ENCODE data around the gene ISG20. TPM values are rescaled to one million over a fixed set of nuclear protein-coding genes. Genes with fewer than 3 reads are reported as not detected.

The ISG20 gene
- total RNA-seq (100 to 1,000 TPM; 142 to 143 TPM), polyA plus RNA-seq (100 to 1,000 TPM; 422 to 562 (median 537) TPM), total RNA-seq (14.7 to 104 (median 80.2) reads per million in 6 experiments)

DNA sequence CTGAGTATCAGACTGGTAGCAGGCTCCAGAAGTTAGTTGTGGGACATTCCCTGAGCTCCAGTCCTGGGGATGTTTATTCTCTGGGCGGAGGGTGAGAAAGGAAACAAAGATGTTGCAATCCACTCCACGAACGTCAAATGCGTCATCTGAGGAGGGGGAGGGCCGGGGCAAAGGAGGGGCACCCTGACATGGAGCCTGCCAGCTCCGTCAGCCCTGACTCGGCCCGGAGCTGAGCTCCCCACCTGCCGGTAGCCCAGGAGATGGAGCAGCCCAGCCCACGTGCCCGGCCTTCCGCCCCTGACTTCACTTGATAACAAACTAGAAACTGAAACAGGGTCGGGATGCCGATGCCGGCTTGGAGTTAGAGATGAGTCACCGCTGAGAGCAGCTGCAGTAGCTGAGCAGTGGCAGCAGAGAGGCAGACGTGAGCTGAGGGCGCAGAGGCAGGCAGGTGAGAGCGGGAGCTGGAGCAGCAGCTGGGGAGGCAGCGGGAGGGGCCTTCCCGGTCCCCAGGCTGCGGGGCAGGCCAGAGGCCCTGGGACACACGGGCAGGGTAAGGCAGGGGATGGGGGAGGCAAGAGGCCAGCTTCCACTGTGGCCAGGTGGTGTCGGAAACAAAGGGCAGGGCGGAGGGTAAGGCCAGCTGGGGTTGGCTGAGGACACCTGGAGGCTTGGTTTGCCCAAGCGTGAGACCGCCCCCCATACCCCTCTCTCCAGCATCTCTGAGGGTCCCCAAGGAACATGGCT is at the start of gene ISG20:
Gene ISG20 (plus strand): TSS at position 391 of the 747 bp plus-strand sequence. CDS start 351 bp downstream, at position 742.
- Mint-ChIP-seq H3K27ac (peak within 1 kb of the TSS; percentile 93 to 100 (median 100)), H3K36me3 (peaks cover 9 to 33% (median 13%) of the 10 kb centered on the region in 3 donors), H3K4me1 (peaks cover 42 to 87% (median 75%) of the 10 kb centered on the region in 4 donors), H3K4me3 (peak within 1 kb of the TSS; percentile 84 to 99 (median 94)), H3K27me3 (no peaks in the 10 kb centered on the region), H3K9me3 (no peaks in the 10 kb centered on the region)
- POLR2A ChIA-PET: interaction anchor here (0.6 to 1.7 kb wide), 3 partner anchors 172 to 274 kb away, joined by 3 to 12 read pairs (median 8); partner anchors contain the start of genes MRPL46 and MRPS11
- ATAC-seq: peak; percentile 81 to 82
- peak; percentile 90 to 99 (median 98) for DNase-seq

DNA sequence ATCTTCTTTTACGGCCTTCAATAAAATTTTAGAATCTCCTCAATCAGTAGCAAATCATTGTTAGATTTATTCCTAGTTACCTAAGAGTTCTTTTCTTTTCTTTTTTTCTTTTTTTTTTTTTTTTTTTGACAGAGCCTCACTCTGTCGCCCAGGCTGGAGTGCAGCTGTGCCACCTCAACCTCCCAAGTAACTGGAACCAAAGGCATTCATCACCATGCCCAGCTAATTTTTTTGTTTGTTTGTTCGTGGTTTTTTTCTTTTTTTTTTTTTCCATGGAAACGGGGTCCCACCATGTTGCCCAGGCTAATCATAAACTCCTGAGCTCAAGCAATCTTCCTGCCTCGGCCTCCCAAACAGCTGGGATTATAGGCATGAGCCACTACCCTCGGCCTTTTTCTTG is 48.1 kb upstream of the ISG20 start:
- ATAC-seq (no peak), DNase-seq (no peak)
- H3K27ac Mint-ChIP-seq: no peak overlapping the region
- H3K27me3 Mint-ChIP-seq: no peaks in the 10 kb centered on the region
- H3K9me3 Mint-ChIP-seq: peaks cover 0 to 2% (median 0%) of the 10 kb centered on the region in 9 donors
- no peak overlapping the region for H3K4me3 Mint-ChIP-seq
- H3K4me1 Mint-ChIP-seq: no peaks in the 10 kb centered on the region
- POLR2A ChIA-PET: no interaction called here
- no peaks in the 10 kb centered on the region for H3K36me3 Mint-ChIP-seq

DNA sequence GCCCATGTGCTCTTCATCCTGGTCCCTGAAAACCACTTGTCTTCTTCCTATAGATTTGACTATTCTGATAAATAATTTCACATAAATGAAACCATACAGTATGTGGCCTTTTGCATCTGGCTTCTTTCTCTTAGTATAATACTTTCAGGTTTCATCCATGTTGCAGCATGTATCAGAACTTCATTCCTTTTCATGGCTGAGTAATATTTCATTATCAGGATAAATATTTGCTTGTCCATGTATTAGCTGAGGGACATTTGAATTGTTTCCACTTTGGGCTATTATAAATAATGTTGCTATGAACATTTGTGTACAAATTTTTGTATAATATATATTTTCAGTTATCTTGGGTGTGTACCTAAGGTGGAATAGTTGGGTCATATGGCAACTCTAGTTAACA is 47.4 kb upstream of the ISG20 start:
- Mint-ChIP-seq H3K9me3 (peaks cover 0 to 2% (median 0%) of the 10 kb centered on the region in 9 donors), H3K4me1 (no peaks in the 10 kb centered on the region), H3K27me3 (no peaks in the 10 kb centered on the region), H3K36me3 (no peaks in the 10 kb centered on the region), H3K4me3 (no peak overlapping the region), H3K27ac (no peak overlapping the region)
- ATAC-seq (no peak), DNase-seq (no peak)
- POLR2A ChIA-PET: no interaction called here

DNA sequence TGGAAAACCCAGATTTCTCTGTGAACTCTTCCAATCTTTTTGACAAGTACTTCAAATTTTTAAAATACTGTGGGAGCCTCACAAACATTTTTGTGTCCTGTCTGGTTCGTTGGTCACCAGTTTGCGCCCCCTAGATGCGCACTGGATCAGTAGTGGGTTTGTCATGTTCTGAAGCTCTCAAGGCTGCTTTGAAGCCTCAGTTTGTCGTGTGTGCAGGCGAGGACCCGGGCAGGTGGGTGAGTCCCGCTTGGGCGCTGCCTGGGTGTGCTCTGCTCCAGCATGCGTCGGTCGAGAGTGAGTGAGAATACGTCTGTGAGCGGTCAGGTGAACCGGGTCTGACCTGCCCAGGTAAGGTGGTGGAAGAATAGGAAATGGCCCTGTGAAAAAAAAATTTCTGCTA is 34.9 kb upstream of the ISG20 start:
- Mint-ChIP-seq H3K9me3 (no peaks in the 10 kb centered on the region), H3K27me3 (peaks cover 43 to 61% (median 46%) of the 10 kb centered on the region in 5 donors), H3K27ac (peak overlapping the region in 2 of 10 donors; percentile 32 to 53), H3K4me3 (peak overlapping the region in 7 of 10 donors; percentile 48 to 80 (median 65)), H3K4me1 (peaks cover 10 to 28% (median 21%) of the 10 kb centered on the region in 4 donors), H3K36me3 (peaks cover 6 to 12% (median 11%) of the 10 kb centered on the region in 3 donors)
- ATAC-seq: no peak
- DNase-seq: no peak
- POLR2A ChIA-PET: no interaction called here

DNA sequence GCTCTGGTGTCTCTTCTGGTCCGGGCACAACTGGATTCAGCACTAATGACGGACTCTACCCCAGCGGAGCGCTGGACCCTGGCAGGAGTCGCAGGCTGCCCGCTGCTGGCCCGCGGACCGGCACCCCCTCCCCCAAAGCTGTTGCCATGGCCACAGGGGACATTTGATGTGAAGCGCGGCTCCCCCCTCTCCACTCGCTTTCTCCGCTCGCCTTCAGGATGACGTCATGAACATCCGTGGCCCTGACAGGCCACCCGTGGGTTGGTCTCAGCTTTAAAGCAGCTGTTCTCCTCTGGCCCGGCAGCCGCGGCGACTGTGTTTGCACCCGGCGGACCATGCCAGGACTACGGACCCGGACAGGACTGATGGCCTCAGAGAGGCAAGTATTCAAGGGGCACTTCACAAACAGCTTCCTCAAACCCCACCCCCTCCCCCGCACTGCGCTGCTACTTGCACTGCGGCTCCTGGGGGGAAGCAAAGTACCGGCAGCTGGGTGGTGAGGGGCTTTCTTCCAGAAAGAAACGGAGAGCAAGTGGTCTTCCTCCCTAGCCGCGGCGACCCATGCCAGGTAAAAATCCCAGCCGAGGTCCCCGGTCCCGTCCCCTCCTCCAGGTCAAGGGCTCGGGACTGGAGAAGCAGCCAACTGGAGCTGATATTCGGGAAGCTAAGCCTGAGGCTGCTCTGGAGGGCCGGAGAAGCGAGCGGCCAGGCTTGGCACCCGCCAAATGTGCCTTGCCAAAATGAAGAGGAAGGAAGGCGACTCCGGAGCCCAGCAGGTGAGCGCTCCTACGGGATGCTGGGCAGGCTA is 34.2 kb upstream of the ISG20 start:
- H3K27ac Mint-ChIP-seq: peak overlapping the region in 2 of 10 donors; percentile 53 to 71
- peak in 1 of 2 donors; percentile 33 for ATAC-seq
- H3K4me3 Mint-ChIP-seq: peak overlapping the region; percentile 36 to 70 (median 58)
- POLR2A ChIA-PET: interaction anchor here (0.6 kb wide), 1 partner anchor 12 kb away, joined by 3 read pairs; no protein-coding TSS in a partner anchor
- H3K27me3 Mint-ChIP-seq: peaks cover 49 to 68% (median 52%) of the 10 kb centered on the region in 5 donors
- peaks cover 10 to 28% (median 21%) of the 10 kb centered on the region in 4 donors for H3K4me1 Mint-ChIP-seq
- peaks cover 6 to 15% (median 11%) of the 10 kb centered on the region in 3 donors for H3K36me3 Mint-ChIP-seq
- no peaks in the 10 kb centered on the region for H3K9me3 Mint-ChIP-seq
- no peak for DNase-seq

DNA sequence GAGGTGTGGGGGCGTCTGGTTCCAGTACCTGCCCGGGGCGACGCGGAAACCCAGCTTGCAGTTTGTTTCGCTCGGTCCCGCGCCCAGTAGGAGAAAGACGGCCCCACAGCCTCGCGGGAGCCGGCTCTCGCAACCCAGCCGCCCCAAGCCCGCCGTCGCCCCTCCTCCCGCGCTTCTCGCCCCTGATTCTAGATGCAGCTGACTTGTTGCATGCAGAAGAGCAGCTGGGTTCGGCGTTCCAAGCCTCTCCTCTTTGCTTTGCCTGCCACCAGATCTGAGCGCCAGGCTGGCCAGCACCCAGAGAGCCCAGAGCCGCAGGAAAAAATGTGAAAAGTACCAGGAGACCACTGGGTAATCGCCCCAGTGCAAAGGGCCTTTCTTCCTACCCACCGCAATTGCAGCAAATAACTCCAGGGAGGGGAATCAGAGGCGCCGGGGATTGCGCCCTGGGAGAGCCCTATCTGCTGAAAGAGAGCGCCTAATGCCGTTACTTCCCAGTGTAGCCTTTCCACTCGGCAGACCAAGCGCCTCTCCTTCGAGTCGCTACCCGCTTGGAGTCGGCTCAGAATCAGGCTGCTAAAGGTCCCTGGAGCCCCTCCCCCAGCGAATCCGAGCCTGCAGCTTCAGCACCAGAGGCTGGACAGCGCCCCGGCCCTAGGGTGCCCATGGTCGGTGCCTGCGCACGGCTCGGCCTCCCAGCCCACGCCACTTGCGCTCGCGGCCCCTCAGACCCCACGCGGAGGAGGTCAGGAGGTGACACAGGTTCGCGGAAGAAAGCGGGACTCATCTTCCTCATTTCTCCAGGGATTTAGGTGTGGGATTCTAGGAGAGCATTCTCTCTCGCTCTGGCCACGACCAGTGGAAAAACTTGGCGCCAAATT is 33.4 kb upstream of the ISG20 start:
- Mint-ChIP-seq H3K36me3 (peaks cover 6 to 17% (median 11%) of the 10 kb centered on the region in 3 donors), H3K27me3 (peaks cover 49 to 77% (median 54%) of the 10 kb centered on the region in 5 donors), H3K9me3 (no peaks in the 10 kb centered on the region), H3K4me3 (peak overlapping the region in 9 of 10 donors; percentile 24 to 68 (median 54)), H3K4me1 (peaks cover 10 to 28% (median 21%) of the 10 kb centered on the region in 4 donors), H3K27ac (no peak overlapping the region)
- ATAC-seq: peak; percentile 68 to 84
- peak; percentile 18 to 73 (median 54) for DNase-seq
- POLR2A ChIA-PET: interaction anchor here (0.6 kb wide), 1 partner anchor 11 kb away, joined by 3 read pairs; no protein-coding TSS in a partner anchor

DNA sequence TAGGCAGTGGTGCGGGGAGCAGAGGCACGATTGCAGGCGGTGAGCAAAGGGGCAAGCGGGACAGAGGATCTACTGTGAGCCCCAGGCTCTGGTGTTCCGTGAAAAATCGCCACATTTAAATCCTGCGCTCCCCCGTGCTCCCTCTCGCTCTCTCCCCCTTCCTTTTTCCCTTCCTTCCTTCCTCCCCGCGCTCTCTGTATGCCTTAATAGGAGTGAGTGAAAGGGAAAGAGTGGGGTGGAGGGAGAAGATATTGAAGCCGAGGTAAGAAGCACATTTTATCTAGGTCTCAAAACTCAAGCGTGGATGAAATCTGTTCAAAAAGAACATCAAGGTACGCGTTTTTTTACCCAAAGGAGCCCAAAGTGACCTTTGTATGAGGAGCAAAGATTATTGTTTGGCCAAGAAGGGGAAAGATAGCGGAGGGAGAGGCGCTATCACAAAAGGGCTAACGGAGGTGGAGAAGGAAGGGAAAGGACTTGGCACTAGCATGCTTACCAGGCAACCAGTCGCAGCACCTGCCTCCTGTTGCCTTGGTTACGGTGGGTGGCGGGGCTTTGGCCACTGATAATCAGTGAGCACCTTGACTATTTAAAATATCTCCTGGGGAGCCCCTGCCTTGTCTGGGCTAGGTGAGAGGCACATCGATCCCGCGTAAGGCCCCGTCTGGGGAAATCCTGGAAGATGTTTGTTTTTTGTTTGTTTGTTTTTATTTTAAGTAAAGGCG is 32.6 kb upstream of the ISG20 start:
- Mint-ChIP-seq H3K4me3 (peak overlapping the region in 7 of 10 donors; percentile 13 to 53 (median 36)), H3K36me3 (peaks cover 6 to 17% (median 11%) of the 10 kb centered on the region in 3 donors), H3K27ac (peak overlapping the region in 1 of 10 donors; percentile 69), H3K27me3 (peaks cover 49 to 85% (median 59%) of the 10 kb centered on the region in 5 donors), H3K4me1 (peaks cover 10 to 28% (median 21%) of the 10 kb centered on the region in 4 donors), H3K9me3 (no peaks in the 10 kb centered on the region)
- POLR2A ChIA-PET: no interaction called here
- ATAC-seq (no peak), DNase-seq (no peak)

DNA sequence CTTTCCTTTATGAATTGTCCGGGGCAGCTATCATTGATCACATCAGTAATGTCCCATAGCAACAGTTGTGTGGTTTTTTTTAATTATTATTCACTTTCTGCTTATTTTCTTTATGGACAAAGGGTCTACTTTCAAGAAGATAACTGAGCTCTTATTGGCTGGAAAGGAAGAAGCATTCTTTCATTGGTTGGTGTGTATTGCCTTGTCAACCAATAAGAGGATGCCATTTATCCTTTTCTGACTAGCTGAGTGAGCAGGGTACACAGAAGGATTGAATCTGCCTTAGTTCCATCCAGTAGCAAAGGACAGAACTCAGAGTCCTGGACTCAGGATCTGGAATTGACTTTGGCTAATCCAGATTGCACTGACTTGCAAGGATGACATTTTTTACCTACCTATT is 30.9 kb upstream of the ISG20 start:
- H3K9me3 Mint-ChIP-seq: no peaks in the 10 kb centered on the region
- no peak overlapping the region for H3K4me3 Mint-ChIP-seq
- peaks cover 10 to 28% (median 21%) of the 10 kb centered on the region in 4 donors for H3K4me1 Mint-ChIP-seq
- H3K36me3 Mint-ChIP-seq: peaks cover 6 to 14% (median 7%) of the 10 kb centered on the region in 3 donors
- H3K27me3 Mint-ChIP-seq: peaks cover 50 to 95% (median 62%) of the 10 kb centered on the region in 5 donors
- ATAC-seq (no peak), DNase-seq (no peak)
- POLR2A ChIA-PET: no interaction called here
- no peak overlapping the region for H3K27ac Mint-ChIP-seq

DNA sequence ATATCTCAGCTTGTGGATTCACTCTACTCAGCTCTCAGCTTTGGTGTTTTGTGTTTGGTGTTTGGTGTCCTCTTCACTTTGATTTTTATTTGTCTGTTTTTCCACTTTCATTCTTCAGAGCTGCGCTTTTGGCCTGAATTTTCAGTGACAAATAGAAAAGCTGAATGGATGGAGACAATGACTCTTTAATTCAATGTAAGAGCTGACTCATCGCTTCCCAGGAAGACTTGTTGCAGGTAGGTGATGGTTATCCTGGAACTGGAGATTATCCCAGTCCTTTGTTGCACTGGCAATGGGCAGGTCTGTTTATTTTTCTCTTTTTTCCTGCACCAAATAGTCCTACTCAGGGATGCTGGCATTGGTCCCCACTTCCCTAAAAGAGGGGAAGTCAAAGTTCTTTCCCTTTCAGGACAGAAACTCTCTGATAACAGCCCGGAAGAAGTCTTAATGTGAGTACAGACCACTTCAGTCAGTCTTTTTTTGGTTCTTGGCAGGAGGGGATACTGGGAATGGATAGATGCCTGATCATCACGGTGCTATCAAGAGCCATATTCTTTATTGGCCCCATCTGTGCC is 30.1 kb upstream of the ISG20 start:
- Mint-ChIP-seq H3K9me3 (no peaks in the 10 kb centered on the region), H3K36me3 (peaks cover 4 to 13% (median 7%) of the 10 kb centered on the region in 3 donors), H3K4me1 (peaks cover 10 to 27% (median 20%) of the 10 kb centered on the region in 4 donors), H3K27ac (no peak overlapping the region), H3K4me3 (no peak overlapping the region), H3K27me3 (peaks cover 51 to 95% (median 62%) of the 10 kb centered on the region in 5 donors)
- POLR2A ChIA-PET: no interaction called here
- ATAC-seq (no peak), DNase-seq (no peak)

DNA sequence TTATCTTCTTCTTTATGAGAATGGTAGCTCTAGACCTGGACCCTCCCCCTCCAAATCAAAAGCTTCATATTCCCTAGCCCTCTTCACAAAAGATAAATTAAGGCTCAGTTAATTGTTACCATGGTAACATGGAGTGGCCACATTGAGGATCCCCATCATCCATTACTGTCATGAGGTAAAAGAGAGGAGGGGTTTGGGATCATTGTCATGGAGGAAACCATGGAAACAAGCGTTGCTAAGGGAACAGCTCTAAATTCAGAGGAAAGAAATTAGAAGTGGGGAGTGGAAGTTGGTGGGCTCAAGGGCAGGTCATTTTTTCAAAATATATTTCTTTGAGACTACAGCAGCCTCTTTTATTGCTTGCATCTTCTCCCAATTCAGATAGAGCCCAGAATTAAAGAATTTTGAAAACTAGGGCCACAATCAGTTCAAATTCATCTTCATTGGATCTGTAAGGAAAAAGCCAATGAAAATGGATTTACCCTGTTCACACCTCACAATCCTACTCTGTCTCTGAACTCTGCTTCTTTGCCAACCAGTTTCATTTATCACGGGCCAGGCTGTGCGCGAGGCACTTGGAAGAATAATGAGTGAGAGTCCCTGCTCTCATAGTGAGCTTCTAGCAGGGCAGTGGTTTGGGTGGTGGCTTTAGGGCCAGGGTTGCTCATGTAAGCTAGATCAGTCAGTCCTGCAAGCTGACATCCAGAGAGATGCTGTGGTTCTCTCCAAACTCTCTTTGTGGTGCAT is 29.3 kb upstream of the ISG20 start:
- no peak for DNase-seq
- POLR2A ChIA-PET: no interaction called here
- Mint-ChIP-seq H3K4me1 (peaks cover 6 to 19% (median 14%) of the 10 kb centered on the region in 4 donors), H3K4me3 (no peak overlapping the region), H3K27ac (no peak overlapping the region), H3K9me3 (no peaks in the 10 kb centered on the region), H3K36me3 (peaks cover 4 to 13% (median 7%) of the 10 kb centered on the region in 3 donors), H3K27me3 (peaks cover 46 to 87% (median 56%) of the 10 kb centered on the region in 5 donors)
- ATAC-seq: no peak

Data from naive thymus-derived CD8-positive, alpha-beta T cell (primary cell).